G401.6 (cell line): Measurements from ENCODE around the gene IL17RE.
"Not testable (repeated sequence)": the region's sequence is repeated elsewhere in the genome, so short reads cannot be mapped to it uniquely, and the experiment has no call there.

Experiments used
- FAIRE-seq: peaks from 2 replicates; lab custom pipeline; 2012; peaks lifted over from hg19 to GRCh38; lab: Jason Lieb, UNC

Gene IL17RE

DNA sequence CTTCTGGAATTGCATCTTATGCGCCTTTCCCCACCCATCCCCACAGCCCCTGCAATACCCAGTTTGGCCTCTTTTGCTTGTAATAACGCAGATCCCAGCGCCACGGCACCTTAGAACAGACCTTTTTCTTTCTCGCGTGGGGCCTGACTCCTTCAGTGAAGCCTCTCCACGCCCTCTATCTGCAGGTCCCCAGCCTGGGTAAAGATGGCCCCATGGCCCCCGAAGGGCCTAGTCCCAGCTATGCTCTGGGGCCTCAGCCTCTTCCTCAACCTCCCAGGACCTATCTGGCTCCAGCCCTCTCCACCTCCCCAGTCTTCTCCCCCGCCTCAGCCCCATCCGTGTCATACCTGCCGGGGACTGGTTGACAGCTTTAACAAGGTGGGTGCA lies 31.6 kb downstream of the IL17RE start:
- FAIRE-seq, result no peak

DNA sequence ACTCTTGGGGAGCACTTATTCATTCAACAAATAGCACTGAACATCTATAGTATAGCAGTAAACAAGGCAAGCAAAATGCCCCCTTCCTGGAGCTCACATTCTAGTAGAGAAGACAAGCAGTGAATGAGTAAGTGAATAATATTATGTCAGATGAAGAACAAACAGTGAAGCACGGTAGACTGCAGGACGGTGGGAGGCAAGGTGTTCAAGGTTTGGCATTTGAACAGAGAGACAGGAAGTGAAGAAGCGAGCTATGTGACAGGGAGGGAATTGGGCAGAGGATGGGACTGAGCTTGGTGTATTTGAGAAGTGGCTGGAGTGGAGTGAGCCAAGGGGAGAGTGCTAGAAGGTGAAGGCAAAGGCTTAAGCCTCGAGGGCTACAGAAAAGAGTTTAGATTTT lies 32.3 kb downstream of the IL17RE start:
- FAIRE-seq, result no peak

DNA sequence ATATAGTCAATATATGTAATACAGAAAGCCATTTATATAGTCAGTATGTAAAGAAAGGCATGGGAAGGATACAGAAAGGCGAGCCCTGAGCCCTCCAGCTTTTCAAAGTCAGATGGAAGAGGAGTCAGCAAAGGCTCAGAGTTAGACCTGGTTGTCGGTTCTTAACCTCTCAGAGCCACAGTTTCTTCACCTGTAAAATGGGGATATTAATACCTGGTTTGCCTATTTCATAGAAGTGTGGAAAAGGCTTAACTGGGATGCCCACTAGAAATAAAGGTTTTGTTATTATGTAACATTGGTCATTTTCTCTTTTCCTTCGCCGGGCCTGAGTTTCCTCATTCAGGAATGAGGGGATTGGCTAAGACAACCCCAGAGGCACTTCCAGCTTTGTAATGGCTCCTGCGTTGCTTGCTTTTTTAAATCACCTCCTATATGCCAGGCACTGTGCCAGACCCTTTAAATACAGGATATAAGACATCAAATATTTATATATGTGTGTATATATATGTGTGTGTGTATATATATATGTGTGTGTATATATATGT lies 33.4 kb downstream of the IL17RE start:
- no peak for FAIRE-seq

DNA sequence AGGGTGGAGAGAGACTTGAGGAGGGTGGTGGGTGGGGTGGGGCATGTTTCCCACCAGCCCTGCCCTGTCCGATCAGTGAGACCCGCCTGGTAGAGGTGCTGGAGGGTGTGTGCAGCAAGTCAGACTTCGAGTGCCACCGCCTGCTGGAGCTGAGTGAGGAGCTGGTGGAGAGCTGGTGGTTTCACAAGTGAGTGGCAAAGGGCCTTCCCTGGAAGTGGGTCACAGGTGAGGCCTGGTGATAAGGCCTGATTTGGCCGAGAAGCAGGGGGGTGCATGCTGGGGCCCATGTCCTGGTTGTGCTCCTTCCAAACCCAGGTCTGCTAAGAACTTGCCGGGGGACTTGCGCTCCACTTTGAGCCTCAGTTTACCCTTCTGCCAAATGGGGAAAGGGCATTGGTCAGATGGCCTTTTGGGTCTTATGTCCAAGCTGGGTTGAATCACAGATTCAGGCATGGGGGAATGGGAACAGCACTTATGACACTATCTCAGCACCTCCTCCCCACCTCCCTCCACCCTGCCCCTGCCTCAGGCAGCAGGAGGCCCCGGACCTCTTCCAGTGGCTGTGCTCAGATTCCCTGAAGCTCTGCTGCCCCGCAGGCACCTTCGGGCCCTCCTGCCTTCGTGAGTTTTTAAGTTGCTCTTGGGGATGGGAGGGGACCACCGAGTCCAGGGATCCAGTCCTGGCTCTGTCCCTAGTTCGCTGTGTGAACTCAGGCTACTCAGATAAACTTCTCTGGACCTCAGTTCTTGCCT lies 35.0 kb downstream of the IL17RE start:
- FAIRE-seq, result no peak

DNA sequence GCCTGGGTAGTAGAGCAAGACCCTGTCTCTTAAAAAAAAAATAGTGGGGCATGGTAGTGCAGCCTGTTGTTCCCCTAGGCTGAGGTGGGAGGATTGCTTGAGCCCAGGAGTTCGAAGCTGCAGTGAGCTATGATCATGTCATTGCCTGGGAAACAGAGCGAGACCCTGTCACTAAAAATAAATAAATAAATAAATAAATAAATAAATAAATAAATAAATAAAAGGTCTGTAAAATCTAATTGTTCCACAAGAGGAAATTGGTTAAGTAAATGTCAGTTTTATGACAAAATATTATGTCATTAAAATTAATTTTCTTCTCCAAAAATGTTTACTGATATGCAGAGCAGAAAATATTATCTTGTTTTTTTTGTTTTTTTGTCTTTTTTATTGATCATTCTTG lies 36.3 kb downstream of the IL17RE start:
- FAIRE-seq, result no peak

DNA sequence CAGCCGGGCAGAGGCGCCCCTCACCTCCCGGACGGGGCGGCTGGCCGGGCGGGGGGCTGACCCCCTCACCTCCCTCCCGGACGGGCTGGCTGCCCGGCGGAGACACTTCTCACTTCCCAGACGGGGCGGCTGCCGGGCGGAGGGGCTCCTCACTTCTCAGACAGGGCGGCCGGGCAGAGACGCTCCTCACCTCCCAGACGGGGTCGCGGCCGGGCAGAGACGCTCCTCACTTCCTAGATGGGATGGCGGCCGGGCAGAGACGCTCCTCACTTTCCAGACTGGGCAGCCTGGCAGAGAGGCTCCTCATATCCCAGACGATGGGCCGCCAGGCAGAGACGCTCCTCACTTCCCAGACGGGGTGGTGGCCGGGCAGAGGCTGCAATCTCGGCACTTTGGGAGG lies 37.3 kb downstream of the IL17RE start:
- FAIRE-seq, result not testable (repeated sequence)

DNA sequence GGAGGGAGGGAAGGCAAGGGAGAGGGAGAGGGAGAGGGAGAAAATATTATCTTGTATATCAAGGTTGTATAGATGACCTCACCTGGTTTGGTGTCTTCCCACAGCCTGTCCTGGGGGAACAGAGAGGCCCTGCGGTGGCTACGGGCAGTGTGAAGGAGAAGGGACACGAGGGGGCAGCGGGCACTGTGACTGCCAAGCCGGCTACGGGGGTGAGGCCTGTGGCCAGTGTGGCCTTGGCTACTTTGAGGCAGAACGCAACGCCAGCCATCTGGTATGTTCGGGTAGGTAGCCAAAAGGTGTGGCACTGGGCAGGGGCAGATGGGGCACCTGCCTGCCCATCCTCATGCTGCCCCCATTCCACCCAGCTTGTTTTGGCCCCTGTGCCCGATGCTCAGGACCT lies 38.1 kb downstream of the IL17RE start:
- FAIRE-seq, result no peak

DNA sequence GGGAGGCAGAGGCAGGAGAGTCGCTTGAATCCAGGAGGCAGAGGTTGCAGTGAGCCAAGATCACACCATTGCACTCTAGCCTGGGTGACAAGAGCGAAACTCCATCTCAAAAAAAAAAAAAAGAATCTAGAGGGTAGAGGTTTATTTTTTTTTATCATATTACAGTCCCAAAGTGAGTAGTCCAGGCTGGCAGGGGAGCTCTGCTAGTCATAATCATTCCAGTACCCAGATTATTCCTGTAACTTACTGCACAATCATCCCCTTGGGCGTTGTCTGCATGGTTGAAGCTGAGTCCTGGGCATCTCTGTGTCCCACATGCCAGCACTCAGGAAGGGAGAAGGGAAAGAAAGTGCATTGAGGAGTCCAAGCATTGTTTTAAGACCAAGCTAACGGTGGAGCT lies 39.5 kb downstream of the IL17RE start:
- no peak for FAIRE-seq

DNA sequence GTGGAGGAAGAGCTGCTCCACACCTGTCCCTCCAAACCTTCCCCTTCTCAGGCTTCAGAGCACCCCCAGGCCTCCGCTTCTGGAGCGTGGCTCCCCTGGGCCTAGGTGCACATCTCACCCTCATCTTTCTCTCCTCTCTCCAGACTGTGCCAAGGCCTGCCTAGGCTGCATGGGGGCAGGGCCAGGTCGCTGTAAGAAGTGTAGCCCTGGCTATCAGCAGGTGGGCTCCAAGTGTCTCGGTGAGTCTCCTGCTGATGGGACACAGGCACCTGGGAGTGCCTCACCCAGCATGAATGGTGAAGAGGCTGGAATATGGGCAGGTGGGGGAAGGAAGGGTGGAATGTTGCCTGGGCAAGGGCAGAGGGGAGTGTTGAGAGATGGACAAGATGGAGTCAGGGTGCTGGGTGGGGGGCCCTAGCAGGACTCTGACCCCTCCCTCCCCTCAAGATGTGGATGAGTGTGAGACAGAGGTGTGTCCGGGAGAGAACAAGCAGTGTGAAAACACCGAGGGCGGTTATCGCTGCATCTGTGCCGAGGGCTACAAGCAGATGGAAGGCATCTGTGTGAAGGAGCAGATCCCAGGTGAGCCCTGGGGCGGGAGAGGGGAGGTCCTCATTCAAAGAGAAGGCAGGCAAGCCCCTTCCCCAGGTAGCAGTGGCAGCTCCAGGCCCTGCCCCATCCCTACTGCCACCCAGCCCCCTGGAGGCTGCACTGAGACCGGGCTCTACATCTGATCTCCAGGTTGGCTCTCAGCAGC lies 40.5 kb downstream of the IL17RE start:
- FAIRE-seq, result no peak

DNA sequence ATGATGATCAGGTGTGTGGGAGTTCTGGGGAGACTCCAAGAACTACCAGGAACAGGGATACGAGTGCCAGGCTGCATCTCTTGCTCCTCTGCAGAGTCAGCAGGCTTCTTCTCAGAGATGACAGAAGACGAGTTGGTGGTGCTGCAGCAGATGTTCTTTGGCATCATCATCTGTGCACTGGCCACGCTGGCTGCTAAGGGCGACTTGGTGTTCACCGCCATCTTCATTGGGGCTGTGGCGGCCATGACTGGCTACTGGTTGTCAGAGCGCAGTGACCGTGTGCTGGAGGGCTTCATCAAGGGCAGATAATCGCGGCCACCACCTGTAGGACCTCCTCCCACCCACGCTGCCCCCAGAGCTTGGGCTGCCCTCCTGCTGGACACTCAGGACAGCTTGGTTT lies 41.6 kb downstream of the IL17RE start:
- FAIRE-seq, result no peak

DNA sequence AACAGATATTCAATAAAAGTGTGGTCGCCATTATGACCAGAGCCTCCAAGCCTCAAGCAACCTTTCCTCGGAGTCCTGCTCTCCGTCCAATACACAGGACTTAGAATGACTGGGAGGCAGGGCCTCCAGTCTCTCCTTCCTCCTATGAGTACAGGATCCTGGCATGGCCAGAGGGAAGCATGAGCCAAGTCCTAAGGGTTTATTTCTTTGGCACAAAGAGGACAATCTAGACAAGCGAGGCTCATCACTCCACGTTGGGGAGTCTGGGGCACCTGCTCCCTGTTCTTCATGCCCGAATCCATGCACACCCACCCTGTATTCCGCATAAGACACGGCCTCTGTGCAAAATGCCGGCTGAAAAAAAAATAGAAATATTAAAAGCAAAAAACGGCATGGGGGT lies 42.7 kb downstream of the IL17RE start:
- FAIRE-seq, result no peak

DNA sequence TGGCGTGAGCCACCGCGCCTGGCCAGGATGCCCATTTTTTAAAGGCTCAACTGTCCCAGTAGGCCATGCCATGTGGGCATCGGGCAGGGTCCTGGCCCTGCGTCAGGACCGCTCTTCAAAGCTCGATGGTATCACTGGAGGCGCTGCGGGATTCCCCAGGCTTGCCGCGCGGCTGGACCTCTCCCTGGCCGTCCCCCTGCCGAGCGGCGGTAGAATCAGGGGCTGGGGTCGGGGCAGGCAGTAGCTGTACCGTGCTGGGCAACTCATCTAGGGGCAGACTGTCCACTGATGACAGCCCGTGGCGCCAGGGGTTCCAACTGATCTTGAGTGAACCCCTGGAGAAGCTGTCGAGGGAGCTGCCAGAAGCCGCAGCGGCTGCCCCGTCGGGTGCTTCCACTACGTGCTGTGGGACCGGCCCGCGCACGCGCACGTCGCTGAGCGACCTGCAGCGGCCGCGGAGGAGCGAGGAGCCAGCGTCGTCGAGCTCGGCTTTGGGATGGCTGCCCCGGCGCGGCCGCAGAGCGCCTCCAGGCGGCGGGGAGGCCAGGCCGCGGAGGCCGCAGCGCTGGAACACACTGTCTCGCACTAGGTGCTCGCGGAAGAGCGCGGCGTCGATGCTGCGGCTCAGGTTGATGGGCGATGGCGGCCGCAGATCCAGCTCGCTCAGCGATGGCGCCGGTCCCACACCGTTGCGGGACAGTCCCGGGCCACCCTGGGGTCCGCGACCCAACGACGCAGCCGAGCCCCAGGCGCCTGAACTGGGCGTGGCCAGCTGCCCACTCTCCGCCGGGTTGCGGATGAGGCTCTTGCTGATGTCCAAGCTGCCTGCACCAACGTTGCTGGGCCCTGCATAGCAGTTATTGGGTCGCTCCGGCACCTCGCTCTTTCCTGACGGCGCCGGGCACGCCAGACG lies 43.7 kb downstream of the IL17RE start:
- FAIRE-seq, result no peak

DNA sequence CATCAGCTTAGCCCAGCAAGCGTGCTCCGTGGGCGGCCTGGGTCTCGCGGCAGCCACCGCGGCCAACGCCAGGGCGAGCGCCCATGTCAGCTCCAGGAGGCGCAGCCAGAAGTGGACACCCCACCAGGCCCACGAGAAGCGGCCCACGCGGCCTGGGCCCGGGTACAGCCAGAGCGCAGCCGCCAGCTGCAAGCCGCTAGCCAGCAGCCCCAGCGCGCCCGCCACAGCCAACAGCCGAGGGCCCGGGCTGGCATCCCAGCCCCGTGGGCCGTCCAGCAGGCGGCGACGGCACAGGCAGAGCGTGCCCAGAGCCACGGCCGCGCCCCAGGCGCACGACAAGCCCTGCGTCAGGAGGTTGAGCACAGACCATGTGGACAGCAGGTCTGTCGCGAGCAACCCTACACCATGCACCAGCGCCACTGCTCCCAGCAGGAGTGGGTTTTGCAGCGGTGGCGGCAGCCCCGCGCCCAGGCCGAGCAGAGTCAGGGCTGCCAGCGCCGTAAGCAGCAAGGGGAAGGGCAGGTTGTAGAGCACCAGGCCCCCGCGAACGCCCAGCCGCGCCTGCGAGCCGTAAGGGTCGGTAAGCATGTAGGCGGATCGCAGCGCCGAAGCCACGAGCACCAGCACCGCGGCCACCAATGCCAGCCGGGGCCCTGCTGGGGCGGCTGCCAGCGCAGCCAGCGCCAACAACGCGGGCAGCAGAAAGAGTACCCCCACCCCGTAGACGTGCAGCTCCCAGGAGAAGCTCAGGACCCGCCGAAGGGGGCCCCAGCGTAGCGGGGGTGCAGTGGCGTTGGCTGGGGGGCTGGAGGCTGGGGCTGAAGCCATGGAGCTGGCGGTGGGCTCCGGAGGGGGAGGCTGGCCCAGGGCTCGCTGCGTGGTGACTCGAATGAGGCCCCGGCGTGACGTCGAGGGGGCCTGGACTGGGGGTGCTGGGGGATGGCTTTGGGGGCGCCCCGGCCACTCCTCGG lies 44.7 kb downstream of the IL17RE start:
- no peak for FAIRE-seq

DNA sequence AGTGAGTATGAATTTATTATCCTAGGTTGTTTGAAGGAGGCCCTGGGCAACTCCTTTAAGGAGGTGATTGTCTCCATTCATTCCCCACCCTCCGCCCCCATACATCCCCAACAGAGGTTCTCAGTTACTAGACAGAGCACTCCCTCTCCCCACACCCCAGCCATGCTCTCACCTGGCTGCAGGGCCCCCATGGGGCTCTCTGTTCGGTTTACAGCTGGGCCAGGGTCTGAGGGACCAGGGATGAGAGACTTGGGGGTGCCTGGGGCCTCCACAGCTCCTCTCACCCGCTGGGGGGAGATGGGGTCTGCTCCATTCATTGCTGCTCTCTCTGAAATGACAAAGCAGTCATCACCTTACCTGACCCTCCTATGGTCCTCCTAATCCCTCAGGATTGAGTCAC lies 45.9 kb downstream of the IL17RE start:
- no peak for FAIRE-seq

DNA sequence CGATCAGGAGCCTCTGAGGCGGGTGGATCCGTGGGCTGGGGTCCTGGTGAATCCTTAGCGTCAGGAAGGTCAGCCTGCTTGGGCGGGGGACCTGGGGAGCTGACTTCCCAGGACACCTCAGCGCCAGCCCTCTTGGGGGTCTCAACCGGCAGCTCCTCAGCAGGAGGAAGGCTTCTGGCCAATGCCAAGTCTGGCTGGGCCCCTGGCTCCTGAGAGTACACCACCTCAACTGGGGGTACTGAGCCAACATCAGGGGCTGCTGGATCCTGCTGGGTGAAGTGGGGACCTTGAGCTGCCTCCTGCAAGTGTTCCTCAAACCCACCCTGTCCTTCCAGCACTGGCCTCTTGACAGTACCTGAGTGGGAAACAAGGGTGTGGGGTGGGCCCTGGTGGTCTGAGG lies 46.5 kb downstream of the IL17RE start:
- FAIRE-seq, result no peak

DNA sequence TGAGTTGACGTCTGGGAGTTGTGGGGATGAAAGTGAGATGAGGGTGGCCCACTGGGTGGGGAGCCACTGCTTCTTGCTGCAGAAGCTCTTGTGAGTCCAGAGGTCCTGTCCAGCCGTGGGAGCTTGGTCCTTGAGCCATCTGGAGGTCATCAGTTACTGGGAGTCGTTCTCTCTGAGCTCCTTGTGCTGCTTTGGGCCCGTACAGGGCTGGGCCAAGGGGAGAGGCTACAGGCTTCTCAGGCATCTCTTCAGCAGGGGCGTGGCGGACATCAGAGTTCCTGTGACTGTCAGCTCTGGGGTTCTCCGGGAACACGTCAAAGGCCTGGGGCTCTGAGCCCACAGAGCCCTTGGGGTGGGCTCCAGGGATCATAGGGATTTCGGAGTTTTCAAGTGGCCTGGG lies 47.0 kb downstream of the IL17RE start:
- FAIRE-seq, result no peak

DNA sequence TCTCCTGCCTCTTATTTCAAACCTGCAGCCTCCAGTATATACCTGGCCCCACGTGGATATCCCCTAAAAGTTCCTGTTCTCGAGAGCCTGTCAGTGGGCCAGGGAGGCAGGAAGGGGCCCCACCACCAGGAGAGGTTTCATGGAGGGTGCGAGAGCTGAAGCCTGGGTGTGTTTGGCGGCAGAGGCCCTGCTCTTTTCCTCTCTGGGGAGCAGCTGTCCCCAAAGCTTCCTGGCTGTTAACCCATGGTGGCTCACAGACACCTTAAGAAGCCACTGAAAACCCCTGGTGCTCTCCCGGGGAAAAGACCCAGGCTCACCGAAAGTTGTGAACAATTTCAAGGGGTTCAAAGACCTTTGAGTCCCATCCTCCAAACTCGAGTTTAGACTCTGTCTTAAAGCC lies 48.5 kb downstream of the IL17RE start:
- FAIRE-seq, result no peak

DNA sequence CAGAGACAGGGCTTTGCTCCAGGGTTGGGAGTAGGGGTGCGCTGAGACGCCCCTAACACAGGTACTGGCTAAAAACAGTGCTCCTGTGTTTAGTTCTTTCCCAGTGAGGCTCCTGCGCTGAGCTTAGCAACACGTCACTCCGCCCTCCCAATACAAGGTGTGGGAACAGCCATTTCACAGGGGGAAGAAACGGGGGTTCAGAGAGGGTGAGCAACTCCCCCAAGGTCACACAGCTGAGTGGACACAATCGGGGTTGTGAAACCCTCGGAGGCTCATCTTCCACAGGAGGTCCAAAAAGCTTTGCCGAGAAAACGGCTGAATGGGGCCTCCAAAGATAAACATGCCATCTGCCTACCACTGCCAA lies 48.9 kb downstream of the IL17RE start:
- no peak for FAIRE-seq

DNA sequence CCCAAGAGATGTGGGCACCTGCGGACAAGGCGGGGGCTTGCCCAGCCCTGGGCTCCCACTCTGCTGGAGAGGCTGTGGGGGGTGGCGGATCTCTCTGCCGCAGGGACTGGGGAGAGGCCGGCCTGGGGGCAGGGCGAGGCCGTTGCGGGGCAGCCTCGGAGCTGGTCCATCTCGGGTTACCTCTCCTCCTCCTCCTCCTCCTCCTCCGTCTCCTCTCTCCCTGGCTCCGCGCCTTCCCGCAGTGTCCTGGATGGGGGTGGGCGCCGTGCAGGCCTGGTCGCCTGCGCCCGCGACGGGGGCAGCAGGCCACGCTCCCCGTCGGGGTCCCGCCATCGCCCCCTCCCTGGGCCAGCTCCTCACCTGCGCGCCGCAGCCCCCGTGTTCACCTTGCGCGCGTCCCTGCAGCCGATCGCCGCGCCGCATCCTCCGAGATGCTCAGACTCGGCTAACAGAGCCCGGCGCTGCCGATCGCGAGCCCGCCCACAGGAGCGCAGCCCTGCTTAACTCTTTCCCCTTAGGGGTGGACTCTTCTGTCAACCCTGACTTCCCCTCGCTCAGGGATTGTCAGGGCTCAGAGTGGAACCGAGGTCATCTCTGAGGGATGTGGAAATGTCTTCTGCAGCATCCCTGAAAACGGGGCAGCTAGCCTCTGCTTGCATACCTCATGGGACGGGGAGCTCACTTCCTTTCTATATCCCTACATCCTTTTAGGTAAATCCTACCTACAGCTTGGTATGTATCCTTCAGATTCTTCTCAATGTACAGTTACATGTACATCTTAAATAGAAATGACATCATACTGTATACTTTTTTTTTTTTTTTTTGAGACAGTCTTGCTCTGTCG lies 49.5 kb downstream of the IL17RE start, which contains the start of gene PRRT3:
Gene PRRT3 (minus strand): TSS at position 447 of the 844 bp plus-strand sequence. CDS start 2,293 bp downstream, outside the sequence.
- no peak for FAIRE-seq

DNA sequence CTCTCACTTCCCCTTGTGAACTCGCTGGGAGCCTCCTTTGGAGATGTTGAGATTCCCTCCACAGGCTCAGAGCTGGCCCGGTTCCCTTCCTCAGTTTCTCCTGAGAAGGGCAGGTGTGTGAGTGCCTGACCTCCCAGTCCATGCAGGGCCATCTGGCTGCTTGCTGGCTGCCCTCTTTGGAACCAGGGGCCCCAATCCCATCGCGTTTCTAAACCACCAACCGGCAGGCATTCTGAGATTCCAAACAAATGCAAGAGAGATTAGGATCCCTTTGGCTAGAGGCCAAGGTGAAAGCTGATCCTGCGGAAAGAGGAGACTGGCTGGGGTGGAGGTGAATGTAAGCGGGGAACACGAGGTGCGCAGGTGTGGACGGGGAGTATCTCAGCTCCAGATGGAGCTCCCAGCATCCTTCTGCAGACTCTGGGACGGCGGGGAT lies 52.4 kb downstream of the IL17RE start:
- FAIRE-seq, result no peak
